Islet of Langerhans (tissue), 1 donor: ENCODE results near the gene EPHB2.

Experiments used
- FAIRE-seq: peaks from one replicate; lab custom pipeline; 2011; peaks lifted over from hg19 to GRCh38; lab: Jason Lieb, UNC

Gene EPHB2

DNA sequence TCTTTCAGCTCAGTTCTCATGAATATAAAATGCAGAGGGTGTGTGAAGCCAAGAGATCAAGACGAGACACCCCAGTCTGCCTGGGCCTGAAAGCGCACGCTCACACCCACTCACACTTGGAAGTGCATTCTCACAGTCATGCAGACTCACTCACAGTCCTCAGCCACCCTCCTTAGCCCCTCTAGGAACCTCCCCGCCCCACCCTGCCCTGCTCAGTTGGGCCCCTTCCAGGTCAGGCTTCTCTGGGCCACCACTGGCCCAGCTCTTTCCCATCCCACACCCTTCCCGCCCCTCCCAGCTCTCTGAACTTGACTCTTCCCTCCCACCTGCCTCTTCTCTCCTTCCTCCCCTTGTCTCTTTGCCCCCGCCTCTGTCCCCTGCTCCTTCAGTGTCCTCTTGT is 93.8 kb downstream of the EPHB2 start:
- FAIRE-seq: no peak

DNA sequence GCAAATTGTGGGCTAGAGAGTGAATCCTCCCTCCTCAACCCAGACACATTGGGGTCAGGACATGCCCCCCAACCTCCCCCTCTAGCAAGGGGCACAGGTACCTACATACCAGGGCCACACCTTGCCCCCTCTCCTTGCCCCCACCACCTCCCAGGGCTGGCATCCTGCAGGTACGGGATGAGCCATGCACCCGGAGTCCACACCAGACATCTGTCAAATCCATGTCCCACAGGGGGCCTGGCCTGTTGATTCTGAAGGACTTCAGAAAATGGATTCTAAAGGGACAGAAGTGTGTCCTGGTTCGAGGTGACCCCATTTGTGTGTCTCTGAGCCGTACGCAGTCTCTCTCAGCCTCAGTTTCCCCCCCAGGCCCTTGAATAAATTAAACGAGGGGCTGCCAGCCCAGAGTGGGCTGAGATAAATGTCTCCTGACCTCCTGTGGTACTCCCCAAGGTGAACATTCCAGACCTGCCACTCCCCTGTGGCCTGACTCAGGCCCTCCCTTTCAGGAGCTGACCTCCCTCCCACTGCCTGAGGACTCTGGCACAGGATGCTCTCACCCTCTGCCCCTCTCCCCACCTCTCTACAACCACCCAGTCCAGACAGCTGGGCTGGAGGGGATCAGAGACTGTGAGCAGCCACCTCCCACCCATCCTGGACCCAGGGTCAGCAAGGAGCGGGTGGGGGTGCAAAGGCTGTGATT is 94.5 kb downstream of the EPHB2 start:
- no peak for FAIRE-seq

DNA sequence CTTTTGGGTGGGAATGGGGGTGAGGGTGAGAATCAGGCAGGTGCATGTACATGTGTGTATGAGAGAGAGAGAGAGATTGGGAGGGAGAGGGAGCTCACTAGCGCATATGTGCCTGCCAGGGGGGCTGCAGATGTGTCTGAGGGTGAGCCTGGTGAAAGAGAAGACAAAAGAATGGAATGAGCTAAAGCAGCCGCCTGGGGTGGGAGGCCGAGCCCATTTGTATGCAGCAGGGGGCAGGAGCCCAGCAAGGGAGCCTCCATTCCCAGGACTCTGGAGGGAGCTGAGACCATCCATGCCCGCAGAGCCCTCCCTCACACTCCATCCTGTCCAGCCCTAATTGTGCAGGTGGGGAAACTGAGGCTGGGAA is 95.0 kb downstream of the EPHB2 start:
- FAIRE-seq: no peak

DNA sequence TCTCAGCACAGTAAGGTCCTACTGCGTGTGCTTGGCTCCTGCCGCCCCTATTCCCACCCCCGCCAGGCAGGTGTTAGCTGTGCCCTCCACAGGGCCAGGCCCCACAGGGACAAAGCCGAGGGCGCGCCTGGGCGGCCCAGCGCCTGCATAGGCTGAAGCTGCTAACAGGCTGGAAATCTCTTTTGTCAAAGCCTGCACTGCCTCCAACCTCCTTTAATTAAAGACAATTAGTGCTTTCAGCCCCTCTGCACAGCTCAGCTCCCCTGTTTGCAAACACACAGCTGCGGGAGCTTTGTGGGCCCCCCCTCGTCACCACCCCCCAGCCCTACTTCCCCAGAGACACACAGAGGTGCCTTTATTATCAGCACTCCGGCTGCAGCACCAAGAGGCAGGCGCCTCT is 95.9 kb downstream of the EPHB2 start:
- FAIRE-seq: no peak

DNA sequence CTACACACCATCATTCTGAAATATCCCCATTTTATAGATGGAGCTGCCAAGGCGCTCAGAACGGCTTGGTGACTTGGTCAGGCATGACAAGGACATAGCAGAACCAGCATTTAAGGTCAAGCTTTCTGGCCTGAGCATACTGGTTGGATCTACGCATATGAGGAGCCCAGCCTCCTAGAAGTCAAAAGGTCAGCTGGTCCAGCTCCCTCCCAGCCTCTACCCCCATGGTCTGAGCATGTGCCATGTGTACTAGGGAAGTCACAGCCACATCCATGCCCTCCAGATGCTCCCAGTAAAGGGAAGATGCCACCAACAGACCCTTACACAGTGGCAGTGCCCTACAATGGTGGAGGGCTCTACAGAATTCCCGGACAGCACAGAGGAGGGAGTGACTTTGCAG is 96.7 kb downstream of the EPHB2 start:
- FAIRE-seq: no peak

DNA sequence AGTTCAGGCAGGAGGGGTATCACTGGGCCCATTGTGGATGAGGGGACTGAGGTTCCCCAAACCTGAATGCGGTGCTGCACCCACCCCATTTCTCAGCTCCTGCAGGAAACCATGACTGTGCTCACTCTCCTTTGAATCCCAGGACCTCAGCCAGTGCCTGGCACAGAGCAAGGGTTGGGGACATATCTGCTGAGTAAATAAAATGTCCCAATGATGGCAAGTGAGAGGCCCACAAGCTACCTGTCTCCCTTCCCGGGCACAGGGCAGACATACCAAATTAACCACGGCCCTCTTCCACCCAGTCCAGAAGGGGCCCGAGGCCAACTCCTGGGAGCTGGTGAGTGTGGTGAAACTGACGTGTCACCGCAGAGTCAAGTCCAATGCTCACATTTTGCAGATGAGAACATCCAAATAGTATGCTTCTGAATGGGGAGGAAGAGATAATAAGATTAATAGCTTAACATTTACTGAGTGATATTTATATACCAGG is 97.6 kb downstream of the EPHB2 start:
- no peak for FAIRE-seq

DNA sequence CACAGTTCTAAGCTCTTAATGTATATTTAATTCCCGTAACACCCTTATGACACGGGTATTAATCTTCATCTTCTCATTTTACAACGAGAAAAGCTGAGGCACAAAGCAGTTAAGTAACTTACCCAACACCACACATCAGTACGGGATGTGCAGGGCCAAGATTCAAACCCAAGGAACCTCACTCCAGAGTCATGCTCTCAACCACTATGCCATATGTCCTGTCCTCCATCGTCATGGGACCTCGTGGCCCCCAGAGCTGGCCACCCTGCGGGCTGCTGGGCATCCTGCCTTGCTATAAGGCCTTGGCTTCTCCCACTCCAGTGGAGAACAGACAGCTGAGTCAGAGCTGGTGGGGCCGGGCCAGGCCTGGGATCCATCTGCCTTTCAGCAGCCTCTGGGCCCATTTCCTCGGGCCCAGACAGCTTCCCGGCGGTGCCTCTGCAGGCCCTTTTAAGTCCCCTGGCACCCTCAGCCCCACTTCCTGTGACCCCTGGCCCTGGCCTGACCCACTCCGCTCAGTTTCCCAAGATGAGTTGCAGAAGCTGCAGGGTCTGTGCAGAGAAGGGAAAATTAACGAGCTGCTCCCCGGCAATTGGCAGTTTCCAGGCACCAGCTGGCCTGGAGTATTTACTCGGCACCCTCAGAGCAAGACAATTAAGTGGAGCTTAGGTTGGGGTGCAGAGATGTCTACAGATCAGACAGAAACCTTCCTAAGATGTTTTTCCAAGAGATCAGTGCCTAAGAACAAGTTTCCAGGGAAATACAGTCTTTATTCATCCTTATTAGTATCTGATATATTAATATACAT is 98.2 kb downstream of the EPHB2 start:
- no peak for FAIRE-seq

DNA sequence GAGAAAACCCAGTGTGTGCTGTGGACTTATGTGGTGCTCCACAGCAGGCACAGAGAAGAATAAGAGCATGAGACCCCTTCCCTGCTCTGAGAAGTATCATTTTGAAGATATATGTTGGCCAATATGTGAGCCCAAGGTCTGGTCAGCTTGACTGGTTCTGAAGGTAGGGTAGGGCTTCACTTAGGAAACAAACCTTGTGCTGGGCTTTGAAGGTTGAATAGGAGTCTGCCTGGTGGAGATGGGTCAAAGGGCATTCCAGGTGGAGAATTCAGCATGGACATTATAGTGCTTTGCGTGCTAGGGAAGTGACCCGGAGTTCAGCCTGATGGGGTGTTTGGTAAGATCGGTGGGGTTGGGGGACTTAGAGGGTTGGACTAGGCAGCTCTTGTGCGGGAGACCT is 99.1 kb downstream of the EPHB2 start:
- no peak for FAIRE-seq

DNA sequence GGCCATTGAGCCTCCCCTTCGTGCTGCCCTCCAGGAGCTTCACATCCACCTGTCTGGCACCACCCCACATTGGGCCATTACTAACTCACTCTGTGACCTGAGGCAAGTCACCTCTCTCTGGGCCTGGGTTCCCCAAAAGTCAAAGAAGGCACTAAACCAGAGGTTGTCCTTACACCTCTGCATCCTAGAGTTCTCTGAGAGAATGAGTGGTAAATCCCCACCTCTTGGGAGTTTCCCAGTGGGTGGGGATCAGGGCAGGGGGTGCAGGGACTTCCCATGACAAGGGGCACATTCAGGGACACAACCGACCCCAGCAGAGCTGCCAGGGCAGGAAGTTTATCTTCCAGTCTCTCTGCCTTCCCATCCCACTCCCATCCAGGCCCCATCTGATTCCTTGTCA is 99.7 kb downstream of the EPHB2 start:
- FAIRE-seq: no peak

DNA sequence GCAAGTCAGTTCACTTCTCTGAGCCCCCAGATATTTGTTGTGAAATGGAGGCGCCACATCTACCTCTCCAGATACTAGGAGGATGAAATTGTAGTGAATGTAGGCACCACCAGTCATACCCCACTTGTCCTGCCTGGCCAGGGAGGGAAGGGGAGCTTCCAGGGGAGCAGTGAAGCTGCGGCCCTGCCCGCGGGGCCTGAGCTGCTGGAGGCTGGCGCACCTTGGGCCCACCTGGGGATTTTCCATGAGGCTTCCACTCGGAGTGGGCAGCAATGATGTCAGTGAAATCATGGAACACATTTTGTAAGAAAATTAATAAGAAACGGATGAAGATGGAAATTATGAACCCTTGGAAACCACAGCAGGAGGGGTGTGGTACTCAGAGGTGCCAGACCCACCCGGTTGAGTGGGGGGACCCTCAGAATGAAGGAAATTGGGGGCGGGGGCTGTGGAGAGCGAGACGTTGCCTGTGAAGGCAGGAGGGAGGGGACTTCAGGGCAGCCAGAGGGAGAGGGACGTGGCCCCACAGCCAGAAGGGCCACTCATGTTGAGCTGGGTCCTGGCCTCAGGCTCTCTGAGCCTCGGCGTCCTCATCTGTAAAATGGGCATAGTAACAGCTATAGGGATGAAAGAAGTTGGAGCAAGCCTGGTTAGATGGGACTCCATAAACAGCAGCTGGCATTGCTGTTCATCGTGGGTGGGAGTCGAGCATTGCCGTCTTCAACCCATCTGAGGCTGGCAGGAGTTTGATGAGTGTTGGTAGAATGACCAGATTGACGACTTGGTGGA is 101.6 kb downstream of the EPHB2 start:
- no peak for FAIRE-seq

DNA sequence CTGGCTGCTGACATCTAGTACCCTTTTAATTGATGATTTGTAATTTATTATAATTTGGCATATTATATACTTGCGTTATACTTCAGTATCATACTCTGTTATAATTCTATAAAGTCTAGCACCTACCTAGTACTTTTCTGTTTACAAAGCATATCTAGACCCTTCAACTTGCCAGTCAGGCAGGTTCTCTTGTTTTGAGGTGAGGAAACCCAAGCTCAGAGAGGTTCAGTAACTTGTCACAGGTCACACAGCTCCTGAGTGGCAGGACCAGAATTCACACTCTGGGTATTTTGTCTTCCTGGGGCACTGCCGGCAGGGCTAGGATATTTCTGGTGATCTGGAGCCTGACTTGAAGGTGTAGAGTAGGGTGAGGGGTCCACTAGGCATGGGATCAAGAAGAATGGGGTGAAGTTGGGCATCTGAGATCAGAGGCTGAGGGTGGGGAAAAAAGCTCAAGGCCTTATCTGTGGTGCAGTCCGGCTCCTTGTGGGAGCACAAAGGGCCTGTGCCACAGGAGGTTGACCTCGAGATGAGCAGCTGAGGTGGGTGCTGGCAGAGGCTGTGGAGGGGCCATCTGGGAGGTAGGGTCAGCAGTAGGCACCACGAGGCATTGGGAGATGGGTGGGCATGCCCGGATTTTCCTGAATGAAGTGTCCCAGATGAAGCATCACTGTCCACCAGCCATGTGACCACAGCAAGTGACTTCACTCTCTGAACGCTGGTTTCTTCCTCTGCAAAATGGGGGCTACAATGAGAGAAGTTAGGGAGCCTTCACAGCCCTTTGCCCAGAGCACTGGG is 102.6 kb downstream of the EPHB2 start:
- FAIRE-seq: no peak

DNA sequence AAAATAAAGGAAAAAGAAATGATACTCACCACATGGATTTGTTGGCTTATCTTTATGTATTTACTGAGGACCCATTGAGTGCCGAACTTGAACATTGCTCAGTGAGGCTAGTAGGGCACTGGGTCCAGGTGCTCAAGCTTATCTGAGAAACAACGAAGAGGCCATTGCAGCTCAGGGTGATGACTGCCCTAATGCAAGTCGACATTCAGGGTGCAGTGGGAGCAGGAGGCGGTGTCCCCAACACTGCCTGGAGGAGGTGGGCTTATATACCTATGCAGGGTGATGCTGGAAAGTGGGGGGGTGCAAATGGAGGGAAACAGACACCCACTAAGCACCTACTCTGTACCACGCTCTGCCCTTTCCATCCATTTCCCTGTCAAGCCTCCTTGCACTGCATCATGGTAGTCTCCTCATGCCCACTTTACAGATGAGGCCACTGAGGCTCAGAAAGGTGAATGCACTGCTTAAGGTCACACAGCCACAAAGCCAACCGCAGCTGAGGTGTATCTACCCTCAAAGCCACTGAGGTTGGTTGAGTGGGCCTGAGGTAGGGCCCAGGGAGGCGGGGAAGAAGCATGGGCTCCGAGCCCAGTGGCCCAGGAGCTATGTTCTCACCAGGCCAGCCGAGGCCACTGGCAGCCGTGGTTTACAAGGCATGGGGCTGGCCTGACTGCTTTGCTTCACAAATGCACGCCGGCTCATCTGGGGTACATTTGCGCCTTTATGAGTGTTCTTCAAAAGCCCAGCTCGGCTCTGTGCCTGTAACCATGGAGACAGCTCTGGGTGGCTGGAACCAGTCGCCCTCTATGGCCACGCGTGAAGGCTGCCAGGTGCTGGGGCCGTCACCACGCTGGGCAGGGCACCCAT is 103.8 kb downstream of the EPHB2 start:
- FAIRE-seq: no peak

DNA sequence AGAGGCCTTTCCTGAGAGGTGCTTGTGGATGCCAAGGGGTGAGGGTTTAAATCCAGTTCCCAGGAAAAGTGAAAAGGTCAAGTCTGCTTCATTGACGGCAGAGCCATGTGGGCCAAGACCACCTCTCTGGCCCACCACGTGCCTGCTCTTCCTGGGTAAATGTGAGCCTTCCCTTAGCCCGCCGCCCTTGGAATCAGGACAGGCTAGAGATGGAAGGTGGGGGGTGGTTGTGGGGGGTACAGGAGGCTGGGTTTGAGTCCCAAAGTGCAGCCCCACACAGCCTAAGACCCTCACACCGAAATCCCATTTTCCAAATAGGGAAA is 104.4 kb downstream of the EPHB2 start:
- FAIRE-seq: no peak

DNA sequence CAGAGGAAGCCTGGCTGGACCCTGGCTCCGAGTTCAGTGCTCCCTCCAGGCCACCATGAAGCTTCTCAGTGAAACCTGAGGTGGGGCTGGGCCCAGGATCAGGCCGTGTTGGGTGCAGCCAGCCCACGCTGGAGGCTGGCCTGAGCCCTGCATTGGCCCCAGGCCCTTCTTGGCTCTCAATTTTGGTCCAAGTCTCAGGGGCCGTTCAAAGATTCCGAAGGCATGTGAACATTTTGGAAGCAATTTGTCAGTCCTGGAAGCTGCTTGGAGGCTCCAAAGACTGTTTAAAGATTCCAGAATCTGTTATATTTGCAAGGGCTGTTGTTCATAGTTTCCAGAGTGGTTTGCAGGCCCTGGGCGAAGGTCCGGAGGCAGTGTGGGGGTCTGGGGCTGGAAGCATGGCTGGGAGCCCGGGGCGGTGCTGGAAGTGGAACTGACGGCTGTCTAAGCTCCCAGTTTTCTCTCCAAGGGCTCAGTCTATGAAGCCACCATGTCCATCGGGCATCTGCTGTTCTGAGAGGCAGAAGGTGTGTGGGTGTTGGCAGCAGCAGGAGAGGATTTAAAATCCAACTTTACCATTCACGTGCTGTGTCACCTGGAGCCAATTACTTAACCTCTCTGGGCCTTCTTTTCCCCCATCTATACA is 104.9 kb downstream of the EPHB2 start:
- no peak for FAIRE-seq

DNA sequence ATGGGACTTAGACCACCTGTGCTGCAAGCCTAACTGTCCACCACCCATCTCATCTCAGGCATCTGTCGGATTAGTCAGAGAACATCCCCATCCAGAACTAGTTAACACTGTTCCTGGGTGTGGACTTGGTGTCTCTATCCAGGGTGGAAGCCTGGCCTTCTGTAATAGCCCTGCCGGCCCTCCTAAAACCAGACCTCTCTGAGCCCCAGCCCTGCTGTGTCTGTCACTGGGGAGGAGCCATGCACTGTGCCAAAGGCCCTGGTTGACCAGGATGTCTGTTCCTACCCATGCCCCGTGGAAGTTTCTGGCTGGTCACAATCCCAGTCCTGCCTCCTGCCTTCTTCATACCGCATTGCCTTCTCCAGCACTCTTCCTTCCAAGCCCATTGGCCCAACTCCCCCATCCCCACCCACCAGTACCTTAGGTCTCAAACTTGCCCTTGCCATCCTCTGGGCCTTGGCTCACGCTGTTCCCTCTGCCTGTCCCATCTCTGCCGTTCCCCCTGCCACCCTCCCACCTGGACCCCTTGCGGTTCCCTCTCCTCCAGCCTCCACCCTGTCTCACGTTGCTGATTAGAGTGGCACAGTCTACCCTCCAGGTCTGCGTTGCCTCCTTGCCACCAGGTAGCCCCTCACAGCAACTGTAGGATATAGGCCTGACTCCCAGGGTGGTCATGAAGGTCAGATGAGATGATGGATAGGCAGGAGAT is 105.6 kb downstream of the EPHB2 start:
- FAIRE-seq: no peak

DNA sequence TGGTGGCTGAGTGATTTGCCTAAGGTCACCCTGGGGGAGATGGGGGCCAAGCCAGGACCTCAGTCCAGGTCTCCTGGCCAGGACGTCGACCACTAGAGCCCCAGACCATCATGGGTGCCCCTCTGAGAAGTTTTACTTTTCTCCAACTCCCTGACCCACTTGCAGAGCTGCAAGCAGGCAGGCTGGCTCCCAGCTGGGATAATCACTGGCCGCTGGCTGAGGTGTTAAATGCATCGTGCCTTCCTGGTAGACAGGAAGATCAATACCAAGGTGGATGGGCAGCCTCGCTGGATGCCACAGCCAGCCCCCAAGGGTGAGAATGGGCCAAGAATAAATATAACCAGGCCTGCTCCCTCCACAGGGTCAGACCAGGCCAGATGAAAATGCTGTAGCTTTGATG is 106.2 kb downstream of the EPHB2 start:
- FAIRE-seq: no peak

DNA sequence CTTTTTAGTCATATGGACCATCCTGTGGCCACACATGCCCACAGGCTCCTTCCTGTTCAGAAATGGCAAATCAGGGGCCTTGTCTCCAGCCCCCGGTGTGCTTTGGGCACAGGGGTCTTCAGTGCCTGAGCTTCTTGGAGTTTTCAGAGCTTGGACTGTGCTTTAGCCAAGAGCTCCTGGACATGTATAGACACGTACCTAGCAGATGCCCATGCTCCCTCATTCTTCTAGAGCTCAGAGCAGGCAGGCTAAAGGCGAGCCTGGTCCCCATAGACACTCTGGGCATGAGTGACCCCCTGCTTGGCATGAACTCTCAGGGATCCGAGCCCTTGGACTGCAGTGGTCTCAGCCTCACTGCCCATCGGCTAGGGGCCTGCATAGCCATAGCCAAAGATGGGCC is 106.8 kb downstream of the EPHB2 start:
- no peak for FAIRE-seq

DNA sequence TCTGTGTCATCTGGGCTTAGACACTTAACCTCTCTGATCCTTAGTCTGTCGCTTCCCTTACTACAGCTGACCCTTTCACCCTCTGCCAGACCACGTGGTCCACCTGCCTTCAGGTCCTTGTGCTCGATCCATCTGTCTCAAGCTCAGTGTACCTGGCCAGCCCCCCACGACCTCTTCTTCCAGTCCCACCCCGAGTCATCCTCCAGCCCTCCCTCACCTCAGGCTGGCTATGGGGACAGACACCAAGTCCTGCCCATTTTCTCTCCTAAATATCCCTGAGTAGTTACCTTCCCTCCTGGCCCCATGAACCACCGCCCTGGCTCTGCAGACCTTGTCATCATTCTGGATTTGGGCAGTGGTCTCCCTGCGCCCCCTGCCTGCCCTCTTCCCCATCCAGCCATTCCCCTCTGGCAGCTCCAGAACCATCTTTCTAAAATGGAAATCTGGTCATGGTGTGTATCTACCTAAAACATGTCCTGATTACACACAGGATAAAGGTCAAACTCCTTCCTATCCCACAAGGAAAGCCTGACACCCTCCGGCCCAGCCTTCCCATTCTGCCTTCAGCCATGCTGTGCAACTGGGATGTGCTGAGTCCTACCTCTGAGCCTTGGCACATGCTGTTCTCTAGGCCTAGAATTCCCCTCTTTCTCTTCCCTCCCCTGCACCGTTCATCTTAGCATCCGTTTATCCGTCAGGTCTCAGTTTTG is 107.6 kb downstream of the EPHB2 start:
- no peak for FAIRE-seq

DNA sequence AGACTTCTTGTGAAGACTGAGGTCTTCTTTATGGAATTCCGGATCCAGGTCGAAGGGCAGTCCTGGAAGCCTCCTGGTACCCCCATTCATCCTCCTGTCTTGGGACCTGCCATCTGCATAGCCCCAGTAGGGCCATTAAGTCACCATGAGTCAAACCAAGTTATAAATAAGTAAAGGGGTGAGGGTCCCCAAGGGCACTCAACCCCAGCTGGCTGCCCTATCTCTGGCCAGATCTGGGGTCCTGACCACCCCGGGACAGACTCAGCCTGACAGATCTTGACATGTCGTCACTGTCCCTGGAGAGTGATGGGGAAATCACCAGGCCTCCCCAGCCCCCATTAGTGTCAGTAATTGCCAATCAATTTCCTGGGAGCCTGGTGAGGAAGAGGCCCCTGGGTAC is 108.7 kb downstream of the EPHB2 start:
- no peak for FAIRE-seq

DNA sequence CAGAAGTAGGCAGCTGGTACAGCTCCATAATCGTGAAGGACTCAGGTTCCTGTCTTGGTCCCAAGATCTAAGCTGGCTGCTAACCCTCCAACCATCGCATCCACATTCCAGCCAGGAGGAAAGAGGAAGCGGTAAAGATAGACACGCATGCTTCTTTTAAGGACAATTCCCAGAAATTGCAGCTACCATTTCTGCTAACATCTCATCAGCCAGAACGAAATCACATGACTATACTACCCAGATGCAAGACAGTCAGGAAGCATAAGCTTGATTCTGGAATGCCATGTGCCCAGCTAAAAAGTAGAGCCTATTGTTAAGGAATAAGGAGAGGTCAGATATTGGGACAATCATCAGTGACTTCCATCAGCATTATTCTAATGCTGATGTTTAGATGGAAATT is 110.4 kb downstream of the EPHB2 start:
- no peak for FAIRE-seq
